KMS-11 (cell line): ENCODE data around the gene OR7C1.
"Not testable (repeated sequence)": the region's sequence is repeated elsewhere in the genome, so short reads cannot be mapped to it uniquely, and the experiment has no call there.

Experiments used
- H2AFZ ChIP-seq: fragments of 200-600 bp; sonication (generic); 2 replicates; pipeline ENCODE4 v1.6.1; 2016; ENCODE audit warnings: antibody characterized with exemption, mixed run types, low read depth
- H3K27ac ChIP-seq: fragments of 200-600 bp; sonication (generic); 2 replicates; pipeline ENCODE4 v1.6.1; 2016; ENCODE audit warnings: mild to moderate bottlenecking, mixed run types
- H3K27me3 ChIP-seq: fragments of 200-600 bp; sonication (generic); 2 replicates; pipeline ENCODE4 v1.6.1; 2017; ENCODE audit warnings: mild to moderate bottlenecking, low read depth, mixed run types, moderate library complexity; ENCODE audit not compliant: insufficient read depth
- H3K36me3 ChIP-seq: fragments of 200-600 bp; sonication (generic); 2 replicates; pipeline ENCODE4 v1.6.1; 2017; ENCODE audit warnings: mild to moderate bottlenecking, mixed run types; ENCODE audit not compliant: insufficient read depth
- H3K4me1 ChIP-seq: fragments of 200-600 bp; sonication (generic); 2 replicates; pipeline ENCODE4 v1.6.1; 2016; ENCODE audit warnings: mild to moderate bottlenecking, low read depth, mixed run types; ENCODE audit not compliant: poor library complexity, severe bottlenecking
- H3K4me2 ChIP-seq: fragments of 200-600 bp; sonication (generic); 2 replicates; pipeline ENCODE4 v1.7.0; 2016; ENCODE audit warnings: mild to moderate bottlenecking, mixed run types
- H3K4me3 ChIP-seq: fragments of 200-600 bp; sonication (generic); IDR thresholded peaks from 2 replicates; pipeline ENCODE4 v1.6.1; 2017; ENCODE audit warnings: low read depth, low read length, mixed read lengths; ENCODE audit not compliant: insufficient read depth
- H3K79me2 ChIP-seq: fragments of 200-600 bp; sonication (generic); 2 replicates; pipeline ENCODE4 v1.6.1; 2016; ENCODE audit warnings: low read depth, mixed run types; ENCODE audit not compliant: insufficient read depth
- H3K9ac ChIP-seq: fragments of 200-600 bp; sonication (generic); 2 replicates; pipeline ENCODE4 v1.6.1; 2016; ENCODE audit warnings: mild to moderate bottlenecking, mixed run types
- H4K20me1 ChIP-seq: fragments of 200-600 bp; sonication (generic); 2 replicates; pipeline ENCODE4 v1.6.1; 2016; ENCODE audit warnings: mild to moderate bottlenecking, mixed run types; ENCODE audit not compliant: insufficient read depth
- CTCF ChIP-seq: fragments of 200-600 bp; sonication (generic); conservative IDR thresholded peaks from 2 replicates; pipeline ENCODE4 v1.6.1; 2017; ENCODE audit warnings: low read depth, mild to moderate bottlenecking, antibody characterized with exemption, low read length, moderate library complexity, mixed read lengths

Gene OR7C1

GRCh38 chr19:14796021-14796420 lies 39.0 kb downstream of the OR7C1 start:
- TF ChIP-seq CTCF, result no peak
- Histone ChIP-seq H4K20me1 (no peaks in the 10 kb centered on the region), H3K27me3 (no peaks in the 10 kb centered on the region; the same call in 1 of the 2 replicates), H3K27ac (no peak overlapping the region), H3K79me2 (no peaks in the 10 kb centered on the region), H2AFZ (no peak overlapping the region), H3K36me3 (no peaks in the 10 kb centered on the region), H3K4me2 (no peak overlapping the region), H3K4me1 (no peaks in the 10 kb centered on the region), H3K4me3 (no peak overlapping the region), H3K9ac (no peak overlapping the region)

DNA sequence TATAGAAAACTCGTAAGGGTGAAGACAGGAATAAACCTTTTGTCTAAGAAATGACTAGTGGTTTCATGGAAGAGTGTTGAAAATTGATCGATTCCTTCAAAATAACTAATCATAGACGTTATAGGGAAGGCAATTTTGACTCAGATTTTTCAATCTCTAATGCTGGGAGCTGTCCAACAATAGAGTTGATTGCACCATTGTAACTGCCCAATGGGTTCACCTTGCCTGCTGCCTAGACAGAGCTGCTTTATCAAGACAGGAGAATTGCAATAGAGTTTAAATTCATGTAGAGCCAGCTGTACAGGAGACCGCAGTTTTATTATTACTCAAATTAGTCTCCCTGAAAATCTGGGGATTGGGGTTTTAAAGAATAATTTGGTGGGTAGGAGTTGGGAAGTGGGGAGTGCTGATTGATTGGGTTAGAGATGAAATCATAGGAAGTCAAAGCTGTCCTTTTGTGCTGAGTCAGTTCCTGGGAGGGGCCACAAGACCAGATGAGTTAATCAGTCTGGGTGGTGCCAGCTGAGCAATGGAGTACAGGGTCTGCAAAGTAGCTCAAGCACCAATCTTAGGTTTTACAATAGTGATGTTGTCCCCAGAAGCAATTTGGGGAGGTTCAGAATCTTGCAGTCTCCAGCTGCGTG lies 39.8 kb downstream of the OR7C1 start:
- Histone ChIP-seq H3K4me1 (no peaks in the 10 kb centered on the region), H3K9ac (no peak overlapping the region), H4K20me1 (no peaks in the 10 kb centered on the region), H2AFZ (no peak overlapping the region), H3K27ac (no peak overlapping the region), H3K4me2 (no peak overlapping the region), H3K27me3 (no peaks in the 10 kb centered on the region; the same call in 1 of the 2 replicates), H3K4me3 (no peak overlapping the region), H3K36me3 (no peaks in the 10 kb centered on the region), H3K79me2 (no peaks in the 10 kb centered on the region)
- TF ChIP-seq CTCF, result no peak

GRCh38 chr19:14792250-14792649 lies 42.7 kb downstream of the OR7C1 start:
- H3K4me3 ChIP-seq, H3K4me1 ChIP-seq, H3K27ac ChIP-seq, H4K20me1 ChIP-seq, H3K27me3 ChIP-seq, H3K4me2 ChIP-seq, H3K36me3 ChIP-seq, H3K79me2 ChIP-seq, H3K9ac ChIP-seq, H2AFZ ChIP-seq: not testable (repeated sequence)

- Histone ChIP-seq H3K9ac (no peak overlapping the region), H3K36me3 (no peaks in the 10 kb centered on the region), H3K4me3 (no peak overlapping the region), H2AFZ (no peak overlapping the region; the same call in 1 of the 2 replicates), H3K79me2 (no peaks in the 10 kb centered on the region), H4K20me1 (no peaks in the 10 kb centered on the region), H3K4me2 (no peak overlapping the region), H3K4me1 (no peaks in the 10 kb centered on the region), H3K27me3 (peaks cover 8% of the 10 kb centered on the region; the same call in 1 of the 2 replicates), H3K27ac (no peak overlapping the region)
- peak; percentile 50 for TF ChIP-seq CTCF
These were observed 48.5 kb downstream of the OR7C1 start for GRCh38 chr19:14786421-14786851.

- not testable (repeated sequence) for H3K27me3 ChIP-seq, H3K79me2 ChIP-seq, H2AFZ ChIP-seq, H3K4me2 ChIP-seq, H3K4me3 ChIP-seq, H3K4me1 ChIP-seq, H3K9ac ChIP-seq, H3K27ac ChIP-seq, H3K36me3 ChIP-seq, H4K20me1 ChIP-seq
These were observed 49.7 kb downstream of the OR7C1 start for GRCh38 chr19:14785102-14785793.

DNA sequence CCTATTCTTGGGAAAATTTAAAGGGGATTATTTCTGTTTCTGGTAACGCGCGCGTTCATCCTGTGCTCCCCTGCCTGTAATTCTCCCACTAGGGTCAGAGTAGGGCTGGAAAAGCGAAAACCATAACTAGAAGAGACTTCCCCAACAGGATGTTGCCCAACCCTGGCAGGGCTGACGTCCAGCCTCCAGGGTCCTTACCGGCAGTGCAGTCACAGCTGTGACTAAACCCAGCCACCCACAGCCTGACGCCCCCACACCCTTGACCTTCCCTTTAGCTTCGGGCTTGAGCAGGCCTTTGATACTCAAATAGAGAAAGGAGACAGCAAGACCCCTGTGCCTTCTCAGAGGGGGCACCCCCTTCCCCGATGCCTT lies 50.3 kb downstream of the OR7C1 start:
- not testable (repeated sequence) for H3K4me3 ChIP-seq, H3K27ac ChIP-seq, H3K4me2 ChIP-seq, H3K36me3 ChIP-seq, H3K27me3 ChIP-seq, H2AFZ ChIP-seq, H3K9ac ChIP-seq, H4K20me1 ChIP-seq, H3K4me1 ChIP-seq, H3K79me2 ChIP-seq

- H3K27me3 ChIP-seq, H3K36me3 ChIP-seq, H3K9ac ChIP-seq, H3K27ac ChIP-seq, H3K79me2 ChIP-seq, H3K4me2 ChIP-seq, H4K20me1 ChIP-seq, H3K4me3 ChIP-seq, H3K4me1 ChIP-seq, H2AFZ ChIP-seq: not testable (repeated sequence)
These were observed 51.5 kb downstream of the OR7C1 start for GRCh38 chr19:14783410-14783998.
